Mesenchymal stem cell (in vitro differentiated cells and primary cell): ENCODE data around the gene C22orf31.

Experiments used
- DNase-seq: peaks from one replicate; pipeline ENCODE4 v3.0.0-alpha.2; 2013
- H2AFZ ChIP-seq: one replicate; pipeline ENCODE4 v1.6.1; 2013; ENCODE audit warnings: low read depth, mild to moderate bottlenecking, control low read depth, inconsistent platforms, low read length, moderate library complexity
- H2AK5ac ChIP-seq: 2 replicates; pipeline ENCODE4 v1.6.1; 2013; ENCODE audit warnings: low read length, moderate library complexity, mild to moderate bottlenecking, inconsistent platforms; ENCODE audit not compliant: severe bottlenecking
- H2BK120ac ChIP-seq: one replicate; pipeline ENCODE4 v1.6.1; 2013; ENCODE audit warnings: low read depth, mild to moderate bottlenecking, inconsistent platforms, low read length, moderate library complexity
- H2BK12ac ChIP-seq, 2 experiments: one replicate each; pipeline ENCODE4 v1.6.1; 2013; ENCODE audit warnings: inconsistent platforms in 2 of 2, low read length in 2 of 2, mild to moderate bottlenecking in 2 of 2, moderate library complexity in 2 of 2, control low read depth in 1 of 2
- H2BK15ac ChIP-seq: one replicate; pipeline ENCODE4 v1.6.1; 2013; ENCODE audit warnings: mild to moderate bottlenecking, low read depth, inconsistent platforms; ENCODE audit not compliant: poor library complexity, severe bottlenecking
- H2BK5ac ChIP-seq: 2 replicates; pipeline ENCODE4 v1.6.1; 2013; ENCODE audit warnings: low read depth, mild to moderate bottlenecking, low read length, control low read depth, inconsistent platforms; ENCODE audit not compliant: poor library complexity, severe bottlenecking
- H3K14ac ChIP-seq, 2 experiments: one replicate each; pipeline ENCODE4 v1.6.1; 2013; ENCODE audit warnings: inconsistent platforms in 2 of 2, low read length in 2 of 2, control low read depth in 1 of 2, mild to moderate bottlenecking in 1 of 2, moderate library complexity in 1 of 2
- H3K18ac ChIP-seq, 2 experiments: one replicate each; pipeline ENCODE4 v1.6.1; 2013; ENCODE audit warnings: inconsistent platforms in 2 of 2, low read length in 2 of 2, control low read depth in 1 of 2, low read depth in 1 of 2, mild to moderate bottlenecking in 1 of 2
- H3K23ac ChIP-seq, 2 experiments: one replicate each; pipeline ENCODE4 v1.6.1; 2013; ENCODE audit warnings: inconsistent platforms in 2 of 2, low read length in 2 of 2, mild to moderate bottlenecking in 2 of 2, moderate library complexity in 2 of 2, control low read depth in 1 of 2
- H3K27ac ChIP-seq: 2 replicates; pipeline ENCODE4 v1.5.1; 2013; ENCODE audit warnings: mild to moderate bottlenecking, moderate library complexity, low read length, control low read depth, inconsistent platforms; ENCODE audit not compliant: poor library complexity, severe bottlenecking
- H3K27me3 ChIP-seq, 2 experiments: 2 replicates each; pipeline versions ENCODE4 v1.6.1 to v1.7.0; 2013; ENCODE audit warnings: low read length in 2 of 2, mild to moderate bottlenecking in 2 of 2, moderate library complexity in 2 of 2, control low read depth in 1 of 2, inconsistent platforms in 1 of 2; ENCODE audit not compliant: control insufficient read depth in 1 of 2, insufficient read depth in 1 of 2
- H3K36me3 ChIP-seq, 2 experiments: 2 replicates each; pipeline versions ENCODE4 v1.6.1 to v1.7.0; 2013; ENCODE audit warnings: low read length in 2 of 2, control low read depth in 1 of 2, inconsistent platforms in 1 of 2, low read depth in 1 of 2, mild to moderate bottlenecking in 1 of 2; ENCODE audit not compliant: insufficient read depth in 2 of 2, control insufficient read depth in 1 of 2
- H3K4ac ChIP-seq, 2 experiments: one replicate each; pipeline ENCODE4 v1.6.1; 2013; ENCODE audit warnings: inconsistent platforms in 2 of 2, low read length in 2 of 2, mild to moderate bottlenecking in 2 of 2, moderate library complexity in 2 of 2, control low read depth in 1 of 2, low read depth in 1 of 2
- H3K4me1 ChIP-seq: 2 replicates; pipeline ENCODE4 v1.6.1; 2013; ENCODE audit warnings: low read depth, low read length, control low read depth; ENCODE audit not compliant: control insufficient read depth, insufficient read depth
- H3K4me2 ChIP-seq: 2 replicates; pipeline ENCODE4 v1.6.1; 2013; ENCODE audit warnings: low read length, mild to moderate bottlenecking, inconsistent platforms; ENCODE audit not compliant: poor library complexity, severe bottlenecking
- H3K4me3 ChIP-seq, 2 experiments: 2 replicates each; pipeline versions ENCODE4 v1.5.1 to v1.7.0; 2013; ENCODE audit warnings: low read length in 2 of 2, mild to moderate bottlenecking in 2 of 2, control low read depth in 1 of 2, low read depth in 1 of 2; ENCODE audit not compliant: insufficient read depth in 1 of 2
- H3K79me1 ChIP-seq: replicated peaks from 2 replicates; pipeline ENCODE4 v1.6.1; 2013; ENCODE audit warnings: mild to moderate bottlenecking, control low read depth, low read length, inconsistent platforms; ENCODE audit not compliant: poor library complexity, severe bottlenecking
- H3K9ac ChIP-seq: 2 replicates; pipeline ENCODE4 v1.7.0; 2013; ENCODE audit warnings: mild to moderate bottlenecking, low read length, moderate library complexity
- H3K9me3 ChIP-seq: 2 replicates; pipeline ENCODE4 v1.7.0; 2013; ENCODE audit warnings: mild to moderate bottlenecking, low read length; ENCODE audit not compliant: control insufficient read depth
- H4K8ac ChIP-seq: one replicate; pipeline ENCODE4 v1.6.1; 2013; ENCODE audit warnings: inconsistent platforms, mild to moderate bottlenecking, low read length, moderate library complexity
- H4K91ac ChIP-seq: one replicate; pipeline ENCODE4 v1.6.1; 2013; ENCODE audit warnings: mild to moderate bottlenecking, low read length, inconsistent platforms
- WGBS: methylation state at CpG from one replicate; pipeline ENCODE4 v1.1.7; 2013; ENCODE audit warnings: mixed read lengths; 5-methylcytosine and 5-hydroxymethylcytosine counted together

C22orf31 gene

GRCh38 chr22:29071261-29072045 is 9.8 kb upstream of the C22orf31 start:
- Histone ChIP-seq H3K27me3 (peaks cover 6 to 25% of the 10 kb centered on the region in 2 experiments), H3K4me2 (peak overlapping the region; percentile 92), H3K14ac (no peak overlapping the region), H3K9me3 (no peaks in the 10 kb centered on the region), H3K27ac (no peak overlapping the region), H3K18ac (no peak overlapping the region), H4K8ac (peak overlapping the region; percentile 28), H2BK12ac (no peak overlapping the region), H3K4ac (no peak overlapping the region), H2AFZ (no peak overlapping the region), H2BK15ac (peak overlapping the region; percentile 60), H3K79me1 (no peaks in the 10 kb centered on the region), H3K4me1 (peaks cover 17% of the 10 kb centered on the region), H2AK5ac (no peak overlapping the region), H3K23ac (no peak overlapping the region), H3K36me3 (no peaks in the 10 kb centered on the region), H4K91ac (no peak overlapping the region), H2BK5ac (no peak overlapping the region), H2BK120ac (no peak overlapping the region), H3K4me3 (peak overlapping the region; percentile 42 to 76), H3K9ac (peak overlapping the region; percentile 40)
- peak; percentile 32 for DNase-seq
- 6% methylated on average over 36 of the region's 60 CpGs for WGBS

- H2AK5ac ChIP-seq: no peak overlapping the region
- no peak overlapping the region for H3K27ac ChIP-seq
- no peak overlapping the region for H2BK120ac ChIP-seq
- no peak overlapping the region for H3K4me2 ChIP-seq
- WGBS: 90% methylated on average over 4 of the region's 4 CpGs
- no peak overlapping the region for H2AFZ ChIP-seq
- H3K4ac ChIP-seq: no peak overlapping the region
- no peak for DNase-seq
- no peaks in the 10 kb centered on the region for H3K36me3 ChIP-seq
- H3K18ac ChIP-seq: no peak overlapping the region
- no peaks in the 10 kb centered on the region for H3K79me1 ChIP-seq
- H2BK5ac ChIP-seq: no peak overlapping the region
- H3K23ac ChIP-seq: no peak overlapping the region
- H4K91ac ChIP-seq: no peak overlapping the region
- no peak overlapping the region for H3K9ac ChIP-seq
- H3K27me3 ChIP-seq: peaks cover 6 to 25% of the 10 kb centered on the region in 2 experiments
- no peak overlapping the region for H4K8ac ChIP-seq
- H3K4me3 ChIP-seq: no peak overlapping the region
- H3K9me3 ChIP-seq: no peaks in the 10 kb centered on the region
- H2BK15ac ChIP-seq: no peak overlapping the region
- peaks cover 17% of the 10 kb centered on the region for H3K4me1 ChIP-seq
- H3K14ac ChIP-seq: no peak overlapping the region
- no peak overlapping the region for H2BK12ac ChIP-seq
Measured at GRCh38 chr22:29070490-29070889, 8.9 kb upstream of the C22orf31 start.

GRCh38 chr22:29069463-29069862 is 7.8 kb upstream of the C22orf31 start:
- no peak overlapping the region for H2AK5ac ChIP-seq
- H4K8ac ChIP-seq: no peak overlapping the region
- no peak for DNase-seq
- H3K27me3 ChIP-seq: peaks cover 6 to 25% of the 10 kb centered on the region in 2 experiments
- H3K9me3 ChIP-seq: no peaks in the 10 kb centered on the region
- H2BK120ac ChIP-seq: no peak overlapping the region
- no peak overlapping the region for H3K4me2 ChIP-seq
- no peak overlapping the region for H2BK5ac ChIP-seq
- H2BK12ac ChIP-seq: no peak overlapping the region
- no peak overlapping the region for H3K9ac ChIP-seq
- no peaks in the 10 kb centered on the region for H3K36me3 ChIP-seq
- H3K4me3 ChIP-seq: no peak overlapping the region
- WGBS: 76% methylated on average over 3 of the region's 4 CpGs
- no peak overlapping the region for H2AFZ ChIP-seq
- no peak overlapping the region for H3K23ac ChIP-seq
- H3K18ac ChIP-seq: no peak overlapping the region
- H3K4me1 ChIP-seq: peaks cover 17% of the 10 kb centered on the region
- no peak overlapping the region for H2BK15ac ChIP-seq
- H3K4ac ChIP-seq: no peak overlapping the region
- H3K14ac ChIP-seq: no peak overlapping the region
- no peak overlapping the region for H3K27ac ChIP-seq
- H4K91ac ChIP-seq: no peak overlapping the region
- H3K79me1 ChIP-seq: no peaks in the 10 kb centered on the region

GRCh38 chr22:29065468-29066190 is 4.0 kb upstream of the C22orf31 start:
- H3K36me3 ChIP-seq: no peaks in the 10 kb centered on the region
- no peak overlapping the region for H4K91ac ChIP-seq
- H3K14ac ChIP-seq: no peak overlapping the region
- DNase-seq: no peak
- no peak overlapping the region for H4K8ac ChIP-seq
- H2BK12ac ChIP-seq: no peak overlapping the region
- no peak overlapping the region for H3K27ac ChIP-seq
- H3K4me1 ChIP-seq: no peaks in the 10 kb centered on the region
- no peaks in the 10 kb centered on the region for H3K79me1 ChIP-seq
- no peak overlapping the region for H3K4ac ChIP-seq
- no peak overlapping the region for H3K9ac ChIP-seq
- H3K4me2 ChIP-seq: no peak overlapping the region
- H2AFZ ChIP-seq: no peak overlapping the region
- no peak overlapping the region for H3K18ac ChIP-seq
- 78% methylated on average over 6 of the region's 7 CpGs for WGBS
- no peak overlapping the region for H2BK15ac ChIP-seq
- no peak overlapping the region for H2BK120ac ChIP-seq
- H2AK5ac ChIP-seq: no peak overlapping the region
- H3K23ac ChIP-seq: no peak overlapping the region
- H3K4me3 ChIP-seq: no peak overlapping the region
- H3K9me3 ChIP-seq: no peaks in the 10 kb centered on the region
- H3K27me3 ChIP-seq: peaks cover 5 to 15% of the 10 kb centered on the region in 2 experiments
- no peak overlapping the region for H2BK5ac ChIP-seq
